Stimulated activated naive CD4-positive, alpha-beta T cell (primary cell): ENCODE data around the gene LGI4.

Experiments used
- DNase-seq, 6 experiments: peaks; one replicate each; lab custom pipeline; 2025; lab: John Stamatoyannopoulos, UW

Gene LGI4

GRCh38 chr19:35123573-35123972, 11.3 kb downstream of the LGI4 start:
- DNase-seq, result no peak

GRCh38 chr19:35122687-35123551, 11.9 kb downstream of the LGI4 start:
- DNase-seq, result no peak

DNA sequence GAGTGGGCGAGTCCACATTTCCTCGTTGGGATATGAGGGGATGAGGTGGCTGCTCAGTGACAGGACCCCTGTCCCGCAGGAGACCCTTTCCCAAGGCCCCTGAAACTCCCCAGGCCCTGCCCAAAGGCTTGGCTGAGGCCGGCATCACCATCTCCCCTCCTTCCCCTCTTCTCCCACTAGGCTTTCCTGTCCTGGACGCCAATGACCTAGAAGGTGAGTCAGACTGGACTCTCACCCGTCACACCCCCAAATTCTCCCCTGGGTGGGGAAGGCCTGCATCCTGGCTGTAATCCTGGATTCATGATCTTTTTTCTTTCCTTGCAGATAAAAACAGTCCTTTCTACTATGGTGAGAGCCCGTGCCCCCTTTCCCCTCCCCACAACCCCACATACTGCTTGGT, 14.0 kb downstream of the LGI4 start:
- DNase-seq, result no peak

DNA sequence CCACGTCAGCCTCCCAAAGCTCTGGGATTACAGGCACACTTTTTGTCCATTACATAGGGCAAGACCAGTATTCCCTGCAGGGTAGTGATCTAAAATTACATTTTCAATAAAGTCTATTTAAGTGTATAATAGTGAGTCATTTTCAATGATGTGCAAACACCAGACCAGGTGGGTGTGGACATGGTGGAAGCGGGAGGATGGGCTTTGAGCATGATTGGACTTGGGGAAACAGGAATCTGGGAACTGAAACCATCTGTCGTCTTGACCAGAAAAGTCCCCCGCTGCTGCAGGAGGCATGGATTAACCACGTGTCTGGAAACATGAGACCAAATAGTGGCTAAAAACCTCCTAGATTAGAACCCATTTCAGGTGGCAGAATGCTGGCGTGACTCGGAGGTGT, 14.4 kb downstream of the LGI4 start:
- DNase-seq, result no peak

DNA sequence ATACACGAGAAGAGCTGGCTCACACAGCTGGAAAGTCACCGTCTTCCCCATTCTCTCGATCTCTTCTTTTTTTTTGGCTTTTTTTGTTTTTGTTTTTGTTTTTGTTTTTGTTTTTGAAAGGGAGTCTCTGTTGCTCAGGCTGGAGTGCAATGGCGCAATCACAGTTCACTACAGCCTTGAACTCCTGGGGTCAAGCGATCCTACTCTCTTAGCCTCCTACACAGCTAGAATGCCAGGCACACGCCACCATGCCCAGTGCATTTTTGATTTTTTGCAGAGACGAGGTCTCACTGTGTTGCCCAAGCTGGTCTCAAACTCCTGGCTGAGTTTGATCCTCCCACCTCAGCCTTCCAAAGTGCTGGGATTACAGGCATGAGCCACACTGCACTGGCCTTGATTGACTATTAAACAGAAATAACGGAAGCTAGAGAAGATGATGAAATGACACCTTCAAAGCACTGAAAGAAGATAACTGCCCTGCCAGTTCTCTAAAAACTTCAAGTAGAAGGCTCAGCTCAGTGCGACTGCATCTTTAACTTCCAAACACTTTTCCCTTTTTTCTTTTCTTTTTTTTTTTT, 15.2 kb downstream of the LGI4 start:
- DNase-seq, result no peak

DNA sequence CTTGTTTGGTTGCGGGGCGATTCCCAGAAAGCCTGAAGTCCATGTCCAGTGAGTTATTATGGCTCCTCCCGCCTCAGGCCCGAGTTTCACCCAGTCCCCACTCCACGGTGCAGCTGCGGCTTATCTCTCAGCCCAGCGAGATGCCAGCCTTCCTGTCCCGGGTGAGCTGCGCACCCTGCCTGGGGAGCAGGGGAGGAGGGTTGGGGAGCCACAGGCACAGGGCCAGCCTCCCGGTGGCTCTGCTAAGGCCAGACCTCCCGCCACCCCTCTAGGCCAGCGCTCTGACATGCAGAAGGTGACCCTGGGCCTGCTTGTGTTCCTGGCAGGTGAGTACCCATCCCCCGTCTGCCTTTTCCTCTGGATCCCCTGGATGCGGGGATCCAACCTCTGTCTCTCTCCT, 15.8 kb downstream of the LGI4 start:
- no peak for DNase-seq

DNA sequence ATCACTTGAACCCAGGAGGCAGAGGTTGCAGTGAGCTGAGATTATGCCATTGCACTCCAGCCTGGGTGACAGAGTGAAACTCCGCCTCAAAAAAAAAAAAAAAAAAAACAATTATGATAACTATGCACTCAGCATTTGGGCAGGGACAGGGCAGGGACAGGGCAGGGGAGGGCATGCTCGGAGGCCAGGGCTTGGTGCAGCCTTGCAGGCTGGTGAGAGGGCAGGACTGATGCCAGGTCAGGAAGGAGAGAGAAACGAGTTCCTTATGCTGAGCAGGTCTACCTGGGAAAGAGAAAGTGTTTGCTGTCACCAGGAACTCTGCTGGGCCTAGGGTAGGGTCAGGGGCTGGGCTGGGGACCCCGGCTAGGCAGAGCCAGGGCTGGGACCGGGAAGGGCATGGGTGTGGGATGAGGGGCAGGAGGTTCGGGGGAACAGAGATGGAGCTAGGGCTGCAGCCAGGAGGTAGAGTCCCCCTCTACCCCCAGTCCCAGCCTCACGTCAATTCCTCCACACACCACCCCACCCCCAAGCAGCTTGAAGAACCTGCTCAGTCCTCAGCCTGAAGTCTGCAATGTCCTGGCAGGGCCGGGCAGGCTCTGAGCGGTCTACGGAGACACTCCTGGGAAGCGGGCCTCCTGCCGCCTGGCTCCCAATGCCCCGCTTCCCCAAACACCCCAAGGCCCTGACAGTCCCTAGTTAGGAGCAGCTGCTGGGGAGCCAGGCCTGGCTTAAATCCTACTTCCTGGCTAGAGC, 16.4 kb downstream of the LGI4 start:
- no peak for DNase-seq

GRCh38 chr19:35117799-35118198, 17.1 kb downstream of the LGI4 start:
- no peak for DNase-seq

DNA sequence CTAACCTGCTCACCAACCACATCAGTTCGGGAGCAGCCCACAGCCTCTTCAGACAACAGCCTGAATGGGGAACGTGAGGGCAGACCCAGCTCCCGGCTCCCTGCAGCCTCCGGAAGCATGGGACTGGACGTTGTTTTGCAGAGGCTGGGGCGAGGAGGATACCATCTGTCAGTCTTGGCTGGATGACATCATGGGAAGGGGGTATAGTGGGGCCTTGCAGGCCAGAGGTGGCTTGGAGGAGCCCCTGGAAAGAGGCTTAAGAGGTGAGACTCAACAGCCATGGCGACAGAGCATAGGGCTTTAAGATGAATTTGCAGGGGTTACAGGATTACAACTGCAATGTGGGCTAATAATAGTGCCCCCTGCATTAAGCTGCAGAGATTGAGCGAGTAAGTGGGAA, 17.7 kb downstream of the LGI4 start:
- DNase-seq, result no peak

- no peak for DNase-seq
Observed at GRCh38 chr19:35116072-35116801, 18.6 kb downstream of the LGI4 start.

GRCh38 chr19:35115177-35115951, 19.5 kb downstream of the LGI4 start, which contains the start of gene FXYD3:
Gene FXYD3, plus strand, starts transcription at chr19:35115823. Its CDS starts 3,554 bp downstream, at chr19:35119377.
- no peak for DNase-seq

DNA sequence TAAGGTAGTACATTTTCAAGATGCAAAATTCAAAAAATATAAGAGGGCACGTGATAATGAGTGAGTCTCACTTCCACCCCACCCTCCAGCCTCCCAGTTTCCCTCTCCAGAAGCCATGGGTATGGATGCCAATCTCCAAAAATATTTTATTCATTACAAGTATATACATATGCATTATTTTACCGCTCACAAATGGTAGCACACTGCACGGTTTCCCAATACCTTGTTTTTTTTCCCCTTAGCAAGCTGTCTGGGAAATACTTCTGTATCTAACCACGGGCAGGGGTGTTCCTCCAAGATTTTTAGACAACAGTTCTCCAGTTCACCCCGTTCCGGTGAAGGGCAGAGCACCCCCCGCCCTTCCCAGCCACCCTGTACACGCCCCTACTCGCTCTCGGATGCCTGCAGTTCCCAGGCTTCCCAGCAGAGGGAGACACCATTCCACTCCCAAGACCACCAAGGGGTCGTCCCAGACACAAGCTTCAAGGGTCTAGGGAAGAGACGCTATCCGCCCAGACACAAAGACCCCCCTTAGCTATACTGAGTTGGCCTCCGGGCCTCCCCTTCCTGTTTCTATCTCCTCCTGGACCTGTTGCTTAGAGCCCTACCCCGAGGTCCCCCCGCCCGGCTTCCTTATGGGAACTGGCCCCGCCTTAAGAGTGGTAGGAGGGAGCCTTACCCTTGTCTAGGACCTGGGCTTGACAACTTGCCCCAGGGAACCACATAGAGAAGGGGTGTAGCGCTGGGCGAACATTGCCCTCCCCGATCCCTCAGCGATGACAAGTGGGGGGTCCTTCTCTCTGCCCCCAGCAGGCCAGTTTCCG, 20.3 kb downstream of the LGI4 start:
- peak; percentile 20 to 75 (median 56) for DNase-seq

GRCh38 chr19:35112995-35113688, 21.7 kb downstream of the LGI4 start:
- no peak for DNase-seq

DNA sequence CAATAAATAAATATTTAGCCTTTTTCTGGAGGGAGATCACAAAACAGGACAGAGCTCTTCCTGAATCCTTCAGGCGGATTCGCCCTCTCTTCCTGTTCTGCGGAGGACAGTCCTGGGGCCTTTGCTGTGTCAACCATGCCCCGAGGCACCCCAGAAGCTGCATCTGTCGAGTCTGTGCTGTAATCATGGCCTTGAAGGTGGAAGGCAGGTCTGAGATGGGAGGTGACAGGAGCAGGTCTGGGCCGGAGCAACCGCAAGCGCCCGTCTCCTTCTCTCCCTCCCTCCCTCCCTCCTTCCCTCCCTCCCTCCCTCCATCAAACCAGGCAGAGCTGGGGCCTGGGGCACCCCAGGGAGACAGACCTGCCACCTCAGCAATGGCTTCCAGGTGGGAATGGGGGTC, 23.9 kb downstream of the LGI4 start:
- DNase-seq, result no peak

DNA sequence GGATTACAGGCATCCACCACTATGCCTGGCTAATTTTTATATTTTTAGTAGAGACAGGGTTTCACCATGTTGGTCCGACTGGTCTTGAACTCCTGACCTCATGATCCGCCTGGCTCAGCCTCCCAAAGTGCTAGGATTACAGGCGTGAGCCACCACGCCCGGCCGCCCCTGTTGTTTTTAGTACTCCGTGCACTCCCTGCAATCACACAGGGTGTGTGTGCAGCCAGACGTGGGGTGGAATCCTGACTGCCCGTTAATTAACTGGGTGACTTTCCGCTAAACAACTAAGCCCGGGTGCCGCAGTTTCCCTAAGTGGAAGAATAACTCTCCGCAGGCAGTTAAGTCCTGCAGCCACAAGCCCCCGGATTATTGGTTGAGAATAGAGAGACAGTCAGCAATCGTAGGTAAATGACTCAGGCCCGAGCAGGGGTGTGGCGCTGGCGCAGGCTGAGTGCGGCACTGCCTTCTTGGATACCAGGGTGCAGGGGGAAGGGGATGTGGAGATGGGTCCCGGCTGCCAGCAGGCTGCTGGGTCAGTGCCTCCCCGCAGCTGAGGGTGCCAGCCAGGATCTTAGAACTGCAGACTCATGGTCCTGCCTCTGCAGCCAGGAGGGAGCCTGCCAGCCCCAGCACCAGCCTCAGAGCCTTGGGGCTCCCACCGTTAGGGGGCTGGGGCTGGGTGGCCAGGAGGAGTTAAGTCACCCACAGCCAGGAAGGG, 25.3 kb downstream of the LGI4 start:
- no peak for DNase-seq

DNA sequence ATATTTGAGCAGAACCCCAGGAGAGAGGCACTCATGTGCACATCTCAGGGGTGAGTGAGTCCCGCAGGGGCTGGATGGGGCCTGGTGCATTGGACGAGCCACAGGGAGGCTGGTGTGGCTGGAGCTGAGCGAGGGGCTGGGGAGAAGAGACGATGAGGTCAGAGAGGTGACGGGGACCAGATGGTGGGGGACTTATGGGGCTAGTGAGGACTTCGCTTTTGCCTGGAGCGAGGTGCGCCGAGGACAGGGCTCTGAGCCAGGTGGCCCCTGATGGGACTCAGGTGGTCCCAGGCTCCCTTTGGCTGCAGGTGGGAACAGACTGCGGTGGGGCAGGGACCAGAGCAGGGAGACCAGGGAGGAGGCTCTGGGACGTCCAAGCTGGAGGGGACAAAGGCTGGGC, 26.1 kb downstream of the LGI4 start:
- DNase-seq, result no peak

- DNase-seq, result no peak
Observed at GRCh38 chr19:35107545-35107944, 27.3 kb downstream of the LGI4 start.

GRCh38 chr19:35106898-35107541, 27.8 kb downstream of the LGI4 start:
- no peak for DNase-seq

- no peak for DNase-seq
Observed at GRCh38 chr19:35106291-35106583, 28.6 kb downstream of the LGI4 start.
